ENCODE measurements around the gene BPHL. TPM values are rescaled to one million over a fixed set of nuclear protein-coding genes. Genes with fewer than 3 reads are reported as not detected.

The BPHL gene
- total RNA-seq, 2 experiments from 2014 or later: 9.7 to 20.9 TPM

DNA sequence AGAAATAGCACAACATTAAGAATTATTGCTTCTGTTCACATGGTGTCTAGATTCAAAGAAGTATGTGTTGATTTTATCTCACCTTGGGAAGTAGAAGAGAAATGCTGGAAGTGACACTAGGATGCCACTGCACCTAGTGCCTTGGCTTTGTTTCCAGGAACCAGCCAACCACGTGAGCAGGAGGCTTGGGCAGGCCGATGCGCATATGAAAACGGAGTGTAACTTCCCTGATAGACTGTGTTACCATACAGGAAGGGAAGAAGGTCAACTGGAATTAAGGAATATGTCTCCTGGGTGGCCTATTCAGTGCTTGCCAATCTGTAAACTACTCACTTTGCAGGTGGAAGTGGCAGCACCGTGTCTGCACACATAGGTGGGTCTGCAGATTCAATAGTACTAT is 80.9 kb downstream of the BPHL start:
- intact Hi-C loops (cut with micrococcal nuclease; ENCODE audit: unreplicated experiment): no loop called here
- Histone ChIP-seq H2AFZ (ENCODE audit: low read length) (no peak overlapping the region), H3K27ac (ENCODE audit: low read depth, low read length, poor library complexity, severe bottlenecking) (no peak overlapping the region), H3K4me2 (ENCODE audit: low read length) (no peak overlapping the region), H4K20me1 (ENCODE audit: insufficient read depth, low read length) (no peaks in the 10 kb centered on the region), H3K9me3 (ENCODE audit: low read length) (no peaks in the 10 kb centered on the region), H3K4me3 (ENCODE audit: low read depth, low read length, poor library complexity, severe bottlenecking) (no peak overlapping the region), H3K4me1 (ENCODE audit: insufficient read depth, low read length, poor library complexity, severe bottlenecking) (peaks cover 19% of the 10 kb centered on the region), H3K9me2 (ENCODE audit: insufficient read depth, low read length) (no peaks in the 10 kb centered on the region), H3K36me3 (ENCODE audit: insufficient read depth, low read length) (no peaks in the 10 kb centered on the region), H3K79me2 (ENCODE audit: insufficient read depth, low read depth, low read length) (no peaks in the 10 kb centered on the region)
- ChIA-PET POLR2A (no interaction called here), CTCF (ENCODE audit: unreplicated experiment) (no interaction called here)
- no peak for TF ChIP-seq EZH2phosphoT487 (IDR thresholded peaks at IDR 0.05; ENCODE audit: borderline replicate concordance, low read depth, low read length)
- TF ChIP-seq, protein P1, sequence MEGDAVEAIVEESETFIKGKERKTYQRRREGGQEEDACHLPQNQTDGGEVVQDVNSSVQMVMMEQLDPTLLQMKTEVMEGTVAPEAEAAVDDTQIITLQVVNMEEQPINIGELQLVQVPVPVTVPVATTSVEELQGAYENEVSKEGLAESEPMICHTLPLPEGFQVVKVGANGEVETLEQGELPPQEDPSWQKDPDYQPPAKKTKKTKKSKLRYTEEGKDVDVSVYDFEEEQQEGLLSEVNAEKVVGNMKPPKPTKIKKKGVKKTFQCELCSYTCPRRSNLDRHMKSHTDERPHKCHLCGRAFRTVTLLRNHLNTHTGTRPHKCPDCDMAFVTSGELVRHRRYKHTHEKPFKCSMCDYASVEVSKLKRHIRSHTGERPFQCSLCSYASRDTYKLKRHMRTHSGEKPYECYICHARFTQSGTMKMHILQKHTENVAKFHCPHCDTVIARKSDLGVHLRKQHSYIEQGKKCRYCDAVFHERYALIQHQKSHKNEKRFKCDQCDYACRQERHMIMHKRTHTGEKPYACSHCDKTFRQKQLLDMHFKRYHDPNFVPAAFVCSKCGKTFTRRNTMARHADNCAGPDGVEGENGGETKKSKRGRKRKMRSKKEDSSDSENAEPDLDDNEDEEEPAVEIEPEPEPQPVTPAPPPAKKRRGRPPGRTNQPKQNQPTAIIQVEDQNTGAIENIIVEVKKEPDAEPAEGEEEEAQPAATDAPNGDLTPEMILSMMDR (conservative IDR thresholded peaks at IDR 0.05; ENCODE audit: low read length): no peak
- BruUV-seq (replicated peaks): no TSS peak
- no peak for DNase-seq (ENCODE audit: low spot score)

DNA sequence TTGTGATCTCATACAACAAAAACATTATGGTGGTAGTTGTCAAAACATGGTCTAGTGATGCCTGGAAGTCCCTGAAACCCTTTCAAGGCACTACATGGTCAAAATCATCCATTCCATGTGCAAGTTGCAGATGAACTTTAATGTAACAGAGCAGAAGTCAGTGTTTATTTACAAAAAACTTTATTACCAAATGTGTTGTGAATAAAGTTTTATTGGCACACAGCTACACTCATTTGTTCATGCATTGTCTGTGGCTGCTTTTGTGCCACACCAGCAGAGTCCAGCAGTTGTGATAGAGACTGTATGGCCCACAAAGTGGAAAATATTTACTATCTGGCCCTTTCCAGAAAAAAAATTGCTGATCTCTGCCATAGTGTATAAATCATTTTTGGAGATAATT is 82.2 kb downstream of the BPHL start:
- ChIA-PET POLR2A (interaction anchor here (0.7 kb wide), 1 partner anchor 9 kb away, joined by 3 read pairs; no protein-coding TSS in a partner anchor), CTCF (ENCODE audit: unreplicated experiment) (no interaction called here)
- Histone ChIP-seq H3K79me2 (ENCODE audit: insufficient read depth, low read depth, low read length) (no peaks in the 10 kb centered on the region), H4K20me1 (ENCODE audit: insufficient read depth, low read length) (no peaks in the 10 kb centered on the region), H3K9me2 (ENCODE audit: insufficient read depth, low read length) (no peaks in the 10 kb centered on the region), H3K4me2 (ENCODE audit: low read length) (no peak overlapping the region), H3K4me3 (ENCODE audit: low read depth, low read length, poor library complexity, severe bottlenecking) (no peak overlapping the region), H3K9me3 (ENCODE audit: low read length) (no peaks in the 10 kb centered on the region), H3K4me1 (ENCODE audit: insufficient read depth, low read length, poor library complexity, severe bottlenecking) (peaks cover 27% of the 10 kb centered on the region), H2AFZ (ENCODE audit: low read length) (no peak overlapping the region), H3K36me3 (ENCODE audit: insufficient read depth, low read length) (no peaks in the 10 kb centered on the region), H3K27ac (ENCODE audit: low read depth, low read length, poor library complexity, severe bottlenecking) (no peak overlapping the region)
- DNase-seq (ENCODE audit: low spot score): no peak
- BruUV-seq (replicated peaks): no TSS peak
- TF ChIP-seq EZH2phosphoT487 (IDR thresholded peaks at IDR 0.05; ENCODE audit: borderline replicate concordance, low read depth, low read length): no peak
- TF ChIP-seq, protein P1 (conservative IDR thresholded peaks at IDR 0.05; ENCODE audit: low read length): no peak
- intact Hi-C loops (cut with micrococcal nuclease; ENCODE audit: unreplicated experiment): no loop called here

DNA sequence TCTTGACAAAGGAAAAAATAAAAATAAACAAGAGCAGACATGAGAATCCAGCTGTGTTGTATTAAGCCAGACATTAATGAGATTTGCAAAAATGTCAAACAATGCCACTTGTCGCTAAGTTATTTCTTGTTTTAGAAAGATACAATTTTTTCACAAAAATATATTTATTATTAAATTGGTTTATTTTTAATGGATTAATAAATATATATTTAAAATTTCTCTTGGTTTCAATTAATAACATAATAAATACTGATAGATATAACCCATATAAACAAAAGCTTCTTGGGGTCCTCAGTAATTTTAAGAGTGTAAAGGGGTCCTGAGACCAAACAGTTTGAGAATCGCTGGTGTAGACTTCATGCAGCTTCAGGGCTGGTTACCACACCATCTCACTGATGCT is 82.9 kb downstream of the BPHL start:
- Histone ChIP-seq H3K4me1 (ENCODE audit: insufficient read depth, low read length, poor library complexity, severe bottlenecking) (peaks cover 27% of the 10 kb centered on the region), H2AFZ (ENCODE audit: low read length) (no peak overlapping the region), H3K4me2 (ENCODE audit: low read length) (no peak overlapping the region), H3K36me3 (ENCODE audit: insufficient read depth, low read length) (no peaks in the 10 kb centered on the region), H4K20me1 (ENCODE audit: insufficient read depth, low read length) (no peaks in the 10 kb centered on the region), H3K4me3 (ENCODE audit: low read depth, low read length, poor library complexity, severe bottlenecking) (no peak overlapping the region), H3K9me2 (ENCODE audit: insufficient read depth, low read length) (no peaks in the 10 kb centered on the region), H3K79me2 (ENCODE audit: insufficient read depth, low read depth, low read length) (no peaks in the 10 kb centered on the region), H3K9me3 (ENCODE audit: low read length) (no peaks in the 10 kb centered on the region), H3K27ac (ENCODE audit: low read depth, low read length, poor library complexity, severe bottlenecking) (no peak overlapping the region)
- no TSS peak for BruUV-seq (replicated peaks)
- CTCF ChIA-PET (ENCODE audit: unreplicated experiment): no interaction called here
- DNase-seq (ENCODE audit: low spot score): no peak
- intact Hi-C loops (cut with micrococcal nuclease; ENCODE audit: unreplicated experiment): no loop called here
- TF ChIP-seq, protein P1 (conservative IDR thresholded peaks at IDR 0.05; ENCODE audit: low read length): no peak
- POLR2A ChIA-PET: interaction anchor here (0.6 kb wide), 1 partner anchor 192 kb away, joined by 3 read pairs; no protein-coding TSS in a partner anchor

Small RNA genes within 50 kb of the gene (small RNA-seq; reads per million reads assigned to genes)
- gene RNA5SP201: not detected

Other genes starting within 250 kb of the BPHL start
- 74.7 and 78.4 TPM in 2 replicates for gene SERPINB9, start 215.4 kb upstream of the BPHL start, total RNA-seq (2014; rRNA removed; shearing (Covaris generic))
- gene SERPINB9, start 215.4 kb upstream of the BPHL start, total RNA-seq (2022): 166 and 167 TPM in 2 replicates
- gene SERPINB6, start 147.1 kb upstream of the BPHL start, total RNA-seq (2014; rRNA removed; shearing (Covaris generic)): not detected in 2 replicates
- gene SERPINB6, start 147.1 kb upstream of the BPHL start, total RNA-seq (2022): 8.9 and 13.2 TPM in 2 replicates
- 8.4 and 11.1 TPM in 2 replicates for gene NQO2, start 118.8 kb upstream of the BPHL start, total RNA-seq (2014; rRNA removed; shearing (Covaris generic))
- 9.9 and 12.2 TPM in 2 replicates for gene NQO2, start 118.8 kb upstream of the BPHL start, total RNA-seq (2022)
- 6.1 and 7.5 TPM in 2 replicates for gene RIPK1, start 50.2 kb upstream of the BPHL start, total RNA-seq (2014; rRNA removed; shearing (Covaris generic))
- 8.3 and 8.4 TPM in 2 replicates for gene RIPK1, start 50.2 kb upstream of the BPHL start, total RNA-seq (2022)
- gene TUBB2A, start 38.8 kb downstream of the BPHL start, total RNA-seq (2014; rRNA removed; shearing (Covaris generic)): 33.0 and 42.1 TPM in 2 replicates
- gene TUBB2A, start 38.8 kb downstream of the BPHL start, total RNA-seq (2022): 23.3 and 24.8 TPM in 2 replicates
- not detected in 2 replicates for gene TUBB2B, start 108.9 kb downstream of the BPHL start, total RNA-seq (2014; rRNA removed; shearing (Covaris generic))
- gene TUBB2B, start 108.9 kb downstream of the BPHL start, total RNA-seq (2022): 0.27 and 0.33 TPM in 2 replicates
- 58.3 and 65.4 TPM in 2 replicates for gene PSMG4, start 140.2 kb downstream of the BPHL start, total RNA-seq (2014; rRNA removed; shearing (Covaris generic))
- gene PSMG4, start 140.2 kb downstream of the BPHL start, total RNA-seq (2022): 43.3 and 48.9 TPM in 2 replicates